SKM-1 (cell line): ENCODE results near the gene TTC27.
"Not testable (repeated sequence)": the region's sequence is repeated elsewhere in the genome, so short reads cannot be mapped to it uniquely, and the experiment has no call there.

Source experiments
- DNase-seq: peaks from one replicate; lab custom pipeline; 2025; ENCODE audit not compliant: unreplicated experiment; lab: John Stamatoyannopoulos, UW

Gene TTC27

DNA sequence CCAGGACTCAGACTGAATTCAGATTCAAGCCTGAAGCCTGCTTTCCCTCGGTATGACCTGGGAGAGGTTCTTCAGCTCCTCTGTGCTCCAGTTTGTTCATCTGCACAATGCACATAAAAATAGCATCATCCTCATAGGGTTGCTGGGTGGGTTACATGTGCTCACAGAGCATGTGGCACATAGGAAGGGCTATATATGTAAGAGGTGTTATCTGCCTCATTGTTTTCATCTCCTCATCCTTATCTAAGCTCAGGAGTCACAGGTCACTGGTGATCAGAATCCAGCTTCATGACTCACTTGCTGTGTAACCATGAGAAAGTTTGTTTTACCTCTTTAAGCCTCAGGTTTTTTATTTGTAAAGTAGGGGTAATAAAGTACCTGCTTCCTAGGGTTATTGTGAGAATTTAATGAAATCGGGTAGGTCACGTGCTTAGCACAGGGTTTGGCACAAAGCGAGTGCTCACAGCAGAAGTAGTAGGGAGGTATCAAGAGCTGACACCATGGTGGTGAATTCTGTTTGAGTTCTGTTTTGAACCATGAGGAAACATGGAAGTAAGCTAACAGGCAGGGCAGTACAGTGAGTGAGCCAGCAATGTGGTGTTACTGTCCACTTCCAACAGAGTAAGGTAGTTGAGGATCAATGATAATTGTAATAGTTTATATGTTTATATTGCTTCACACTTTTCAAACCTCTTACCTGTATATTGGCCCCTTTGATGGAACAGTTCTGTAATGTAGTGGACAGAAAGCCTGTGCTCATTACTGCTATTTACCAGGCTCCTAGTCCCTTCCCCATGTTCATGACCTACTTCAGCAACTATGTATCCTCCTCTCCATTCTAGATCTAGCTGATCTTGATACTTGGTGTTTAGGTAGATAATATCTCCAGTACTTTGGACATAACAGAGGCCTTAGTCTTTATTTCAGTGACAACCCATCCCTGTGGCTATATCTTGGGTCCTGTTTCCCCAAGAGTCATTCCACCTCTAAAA is 177.6 kb downstream of the TTC27 start:
- no peak for DNase-seq

DNA sequence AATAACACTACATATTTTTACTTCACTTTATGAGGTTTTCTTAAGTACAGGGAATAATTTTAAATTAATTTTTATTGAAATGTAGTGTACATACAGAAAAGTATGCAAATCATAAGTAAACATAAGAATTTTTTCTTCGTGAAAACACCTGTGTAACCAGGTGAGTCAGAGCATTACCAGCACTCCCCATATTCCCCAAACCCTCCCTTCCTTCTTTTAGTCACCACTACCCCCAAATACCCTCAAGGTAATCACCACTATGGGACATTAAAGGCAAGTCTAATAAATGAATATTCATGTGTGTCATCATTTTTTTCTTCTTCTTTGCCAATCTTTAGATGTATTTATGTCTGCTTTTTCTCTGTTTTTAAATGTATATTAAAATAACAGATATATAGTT is 179.0 kb downstream of the TTC27 start:
- DNase-seq: no peak

GRCh38 chr2:32807662-32808061 is 179.8 kb downstream of the TTC27 start:
- no peak for DNase-seq

DNA sequence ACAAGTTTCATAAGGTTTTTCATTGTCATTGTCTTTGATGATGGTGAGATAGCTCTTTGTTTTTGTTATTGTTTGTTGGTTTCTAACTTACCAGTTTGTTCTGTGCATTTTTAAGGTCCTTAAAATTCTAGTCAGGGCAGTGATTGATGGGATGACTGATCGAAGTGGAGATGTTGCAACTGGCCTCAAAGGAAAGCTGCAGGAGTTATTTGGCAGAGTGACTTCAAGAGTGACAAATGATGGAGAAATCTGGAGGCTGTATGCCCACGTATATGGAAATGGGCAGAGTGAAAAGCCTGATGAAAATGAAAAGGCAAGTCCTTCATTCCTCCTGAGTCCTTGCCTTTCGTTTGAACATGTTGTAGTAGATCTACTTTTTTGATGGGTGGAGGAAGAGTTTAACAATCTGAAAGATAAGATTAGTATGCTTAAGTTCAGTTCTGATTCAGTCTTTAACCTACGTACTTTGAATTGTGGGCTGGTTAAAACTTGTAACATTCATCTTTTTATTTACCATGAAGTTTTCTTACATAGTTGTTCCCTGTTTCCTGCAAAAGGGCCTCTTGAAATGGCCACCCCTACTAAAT is 183.2 kb downstream of the TTC27 start:
- no peak for DNase-seq

GRCh38 chr2:32811696-32812095 is 183.8 kb downstream of the TTC27 start:
- no peak for DNase-seq

DNA sequence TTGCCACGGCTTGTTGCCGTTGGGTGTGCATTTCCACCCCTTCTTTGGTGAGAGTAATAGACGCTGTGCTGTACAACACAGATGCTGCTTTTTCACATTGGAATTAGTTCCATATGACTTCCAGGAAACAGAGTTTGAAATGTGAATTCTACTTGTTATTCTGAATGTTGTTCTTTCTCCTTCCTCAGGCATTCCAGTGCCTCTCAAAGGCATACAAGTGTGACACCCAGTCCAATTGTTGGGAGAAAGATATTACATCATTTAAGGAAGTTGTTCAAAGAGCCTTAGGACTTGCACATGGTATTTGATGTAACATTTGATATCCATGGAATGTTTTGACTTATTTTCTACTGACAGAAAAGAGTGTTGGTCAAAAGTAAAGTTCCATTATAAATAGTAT is 184.5 kb downstream of the TTC27 start:
- no peak for DNase-seq

DNA sequence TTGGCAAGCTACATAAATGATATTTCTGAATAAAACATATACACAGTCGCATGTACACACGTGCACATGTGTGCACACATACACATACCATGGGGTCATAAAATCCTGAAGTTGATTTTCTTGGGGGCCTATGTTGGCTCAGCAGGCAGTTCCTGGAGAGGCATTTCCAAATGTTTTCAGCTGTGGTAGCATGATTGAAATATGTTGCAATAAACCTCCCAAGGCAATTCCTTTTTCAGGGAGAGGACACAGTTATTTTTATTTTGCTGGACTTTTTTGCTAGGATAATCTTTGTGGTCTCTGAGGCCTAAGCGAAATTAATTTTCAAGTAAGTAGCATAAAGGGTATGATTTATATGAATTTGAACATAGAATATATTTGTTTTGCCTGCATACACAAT is 192.2 kb downstream of the TTC27 start:
- DNase-seq: no peak

DNA sequence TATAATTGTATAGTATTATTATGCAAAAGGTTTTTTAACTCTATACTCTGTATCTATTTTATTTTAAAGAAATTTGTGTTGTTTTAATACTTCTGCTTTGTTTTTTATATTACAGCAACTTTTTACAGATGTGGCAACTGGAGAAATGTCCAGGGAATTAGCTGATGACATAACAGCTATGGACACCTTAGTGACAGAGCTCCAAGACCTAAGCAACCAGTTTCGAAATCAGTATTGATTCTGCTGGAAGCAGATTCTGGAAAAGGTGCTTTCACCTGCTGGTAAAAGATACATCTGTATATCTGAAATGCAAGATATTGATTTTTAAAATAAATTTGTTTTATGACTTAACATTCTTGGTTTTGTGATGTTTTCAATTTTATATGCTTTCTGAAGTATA is 192.9 kb downstream of the TTC27 start:
- DNase-seq: no peak

- no peak for DNase-seq
Observed at GRCh38 chr2:32824070-32824809, 196.4 kb downstream of the TTC27 start.

GRCh38 chr2:32825291-32825712 is 197.5 kb downstream of the TTC27 start:
- no peak for DNase-seq

GRCh38 chr2:32830196-32830595 is 202.3 kb downstream of the TTC27 start:
- DNase-seq: no peak

GRCh38 chr2:32832821-32833220 is 205.0 kb downstream of the TTC27 start:
- no peak for DNase-seq

DNA sequence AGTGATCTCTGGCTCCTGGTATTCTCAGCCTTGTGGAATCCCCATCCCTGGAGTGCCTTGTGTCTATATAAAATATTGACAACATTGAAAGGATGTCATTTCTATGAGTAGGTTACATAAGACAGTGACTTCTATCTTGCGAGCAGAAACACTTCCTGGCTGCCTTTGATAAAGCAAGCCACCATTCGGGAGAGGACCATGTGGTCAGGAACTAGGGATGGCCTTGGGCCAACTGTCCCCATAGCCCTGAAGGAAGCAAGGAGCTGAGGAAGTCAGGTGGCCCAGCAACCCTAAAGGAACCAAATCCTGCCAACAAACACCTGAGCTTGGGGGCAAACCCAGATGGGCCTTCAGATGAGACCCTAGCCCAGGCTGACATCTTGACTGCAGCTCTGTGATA is 205.9 kb downstream of the TTC27 start:
- DNase-seq: no peak

GRCh38 chr2:32835148-32835547 is 207.3 kb downstream of the TTC27 start:
- no peak for DNase-seq

GRCh38 chr2:32836933-32837332 is 209.1 kb downstream of the TTC27 start:
- no peak for DNase-seq

- no peak for DNase-seq
Observed at GRCh38 chr2:32838418-32838817, 210.6 kb downstream of the TTC27 start.

- DNase-seq: no peak
Observed at GRCh38 chr2:32838949-32839348, 211.1 kb downstream of the TTC27 start.

DNA sequence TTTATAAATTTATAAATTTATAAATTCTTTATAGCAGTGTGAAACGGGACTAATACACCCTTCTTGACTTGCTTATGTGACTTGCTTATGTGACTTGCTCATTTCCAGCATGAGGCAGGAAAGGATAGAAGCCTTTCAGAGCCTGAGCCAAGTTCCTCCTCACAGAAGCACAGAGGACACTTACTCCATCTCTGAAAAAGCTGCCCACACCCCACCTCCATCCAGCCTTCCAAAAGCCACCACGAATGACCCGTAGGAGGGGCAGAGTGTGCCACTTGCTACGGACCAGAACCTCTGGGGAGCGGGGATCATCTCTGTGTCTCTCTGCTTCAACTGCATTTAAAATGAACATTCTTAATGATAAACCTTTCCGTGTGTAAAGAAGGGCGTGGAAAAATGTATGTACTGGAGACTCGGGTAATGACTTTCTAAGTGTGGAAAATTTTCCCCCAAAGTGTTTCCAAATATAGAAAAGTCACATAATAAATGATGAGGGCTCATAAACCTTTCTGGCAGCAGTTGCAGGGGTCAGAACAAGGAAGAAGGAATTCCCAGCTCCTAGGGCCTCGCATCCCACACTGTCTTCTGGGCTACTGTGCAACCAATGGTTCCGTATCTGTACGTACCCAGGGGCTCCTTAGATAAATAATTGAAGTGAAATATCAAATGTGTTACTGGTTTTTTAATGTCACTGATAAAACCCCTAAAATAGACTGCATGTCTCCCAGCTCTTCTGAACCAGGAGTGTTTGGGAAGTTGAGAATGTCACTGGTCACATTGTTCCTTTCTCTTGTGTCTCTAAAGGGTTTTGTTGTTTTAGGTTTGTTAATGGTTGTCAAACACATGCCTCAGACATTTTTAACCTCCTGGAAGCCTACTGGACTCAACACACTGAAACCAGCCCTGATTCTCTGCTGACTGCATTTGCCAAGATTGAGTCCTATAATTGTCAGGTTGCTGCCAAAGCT is 214.4 kb downstream of the TTC27 start:
- DNase-seq: no peak

GRCh38 chr2:32843699-32844098 is 215.8 kb downstream of the TTC27 start:
- DNase-seq: no peak

GRCh38 chr2:32844253-32844652 is 216.4 kb downstream of the TTC27 start:
- no peak for DNase-seq

GRCh38 chr2:32846274-32846673 is 218.4 kb downstream of the TTC27 start:
- not testable (repeated sequence) for DNase-seq
